Erythroblast (primary cell): ENCODE results near the gene CDH13.

Experiments used
- DNase-seq, 2 experiments: peaks; one replicate each; lab custom pipeline; 2025; lab: John Stamatoyannopoulos, UW
- GATA1 ChIP-seq: IDR thresholded peaks from 2 replicates; pipeline ENCODE4 v1.6.1; 2011; ENCODE audit warnings: low read depth, mild to moderate bottlenecking, control low read depth, low read length, moderate library complexity
- POLR2A ChIP-seq: IDR thresholded peaks from 2 replicates; pipeline ENCODE4 v1.6.1; 2011; ENCODE audit warnings: mild to moderate bottlenecking, low read length

The CDH13 gene

GRCh38 chr16:83271123-83271522, 644.4 kb downstream of the CDH13 start:
- TF ChIP-seq POLR2A (no peak), GATA1 (no peak)
- no peak for DNase-seq

GRCh38 chr16:83271970-83272575, 645.3 kb downstream of the CDH13 start:
- no peak for DNase-seq
- TF ChIP-seq POLR2A, result no peak
- TF ChIP-seq GATA1, result no peak

- no peak for DNase-seq
- TF ChIP-seq POLR2A, result no peak
- no peak for TF ChIP-seq GATA1
Observed at GRCh38 chr16:83272843-83273242, 646.1 kb downstream of the CDH13 start.

GRCh38 chr16:83273504-83274173, 646.9 kb downstream of the CDH13 start:
- DNase-seq, result no peak
- TF ChIP-seq GATA1 (no peak), POLR2A (no peak)

GRCh38 chr16:83279251-83279650, 652.5 kb downstream of the CDH13 start:
- DNase-seq, result no peak
- TF ChIP-seq POLR2A (no peak), GATA1 (no peak)

- no peak for TF ChIP-seq POLR2A
- TF ChIP-seq GATA1, result no peak
- no peak for DNase-seq
Observed at GRCh38 chr16:83285921-83286320, 659.2 kb downstream of the CDH13 start.

- TF ChIP-seq GATA1, result no peak
- DNase-seq, result no peak
Observed at GRCh38 chr16:83296505-83296904, 669.7 kb downstream of the CDH13 start.

- no peak for DNase-seq
- TF ChIP-seq POLR2A, result no peak
- TF ChIP-seq GATA1, result no peak
Observed at GRCh38 chr16:83298541-83298940, 671.8 kb downstream of the CDH13 start.

- TF ChIP-seq POLR2A (no peak), GATA1 (no peak)
- no peak for DNase-seq
Observed at GRCh38 chr16:83300326-83300725, 673.6 kb downstream of the CDH13 start.

- TF ChIP-seq GATA1, result no peak
- TF ChIP-seq POLR2A, result no peak
- DNase-seq, result no peak
Observed at GRCh38 chr16:83301971-83302370, 675.2 kb downstream of the CDH13 start.

GRCh38 chr16:83302853-83303252, 676.1 kb downstream of the CDH13 start:
- no peak for DNase-seq
- TF ChIP-seq POLR2A (no peak), GATA1 (no peak)

- TF ChIP-seq POLR2A (no peak), GATA1 (no peak)
- no peak for DNase-seq
Observed at GRCh38 chr16:83305092-83305491, 678.3 kb downstream of the CDH13 start.

- no peak for TF ChIP-seq POLR2A
- no peak for TF ChIP-seq GATA1
- DNase-seq, result no peak
Observed at GRCh38 chr16:83306961-83307593, 680.3 kb downstream of the CDH13 start.

GRCh38 chr16:83307594-83307992, 680.8 kb downstream of the CDH13 start:
- DNase-seq, result no peak
- no peak for TF ChIP-seq GATA1
- no peak for TF ChIP-seq POLR2A
